ENCODE data around the gene PARP9. TPM values are rescaled to one million over a fixed set of nuclear protein-coding genes. Genes with fewer than 3 reads are reported as not detected.

Gene PARP9
- total and polyA plus RNA-seq, 2 of the 4 experiments (the other 2 are of a cell fraction): 6.7 to 7.7 TPM

GRCh38 chr3:122502139-122502538, 62.0 kb downstream of the PARP9 start:
- Histone ChIP-seq H3K27me3 (ENCODE audit: control insufficient read depth, insufficient read depth, low read length) (no peaks in the 10 kb centered on the region), H3K9me3 (ENCODE audit: control insufficient read depth, insufficient read depth, low read length) (no peaks in the 10 kb centered on the region), H3K36me3 (ENCODE audit: control insufficient read depth, insufficient read depth, low read length) (no peaks in the 10 kb centered on the region), H3K79me1 (ENCODE audit: low read depth in 1 of 2, low read length in 2 of 2) (peaks cover 15 to 69% of the 10 kb centered on the region in 2 experiments; a peak in 3 of 4 replicates), H4K5ac (ENCODE audit: low read depth, low read length) (no peak overlapping the region), H4K91ac (ENCODE audit: insufficient read depth, low read depth, low read length) (no peak overlapping the region), H3K9me1 (ENCODE audit: insufficient read depth, low read length) (peaks cover 6% of the 10 kb centered on the region; the same call in 1 of the 2 replicates), H3K9ac (ENCODE audit: low read depth, low read length) (no peak overlapping the region), H2AK9ac (replicated peaks; ENCODE audit: low read depth, low read length, poor library complexity) (no peak overlapping the region), H2AK5ac (ENCODE audit: low read depth, low read length) (no peak overlapping the region), H3K27ac (ENCODE audit: insufficient read depth, low read length) (no peak overlapping the region), H3K14ac (replicated peaks; ENCODE audit: low read depth, low read length) (no peak overlapping the region), H3K18ac (ENCODE audit: low read depth, low read length) (no peak overlapping the region), H2BK5ac (ENCODE audit: low read depth, low read length, poor library complexity, severe bottlenecking) (no peak overlapping the region), H2AFZ (replicated peaks; ENCODE audit: low read length, poor library complexity) (no peak overlapping the region), H3K4me1 (ENCODE audit: control insufficient read depth, insufficient read depth, low read length) (peaks cover 5% of the 10 kb centered on the region; the same call in 1 of the 2 replicates), H2BK120ac (ENCODE audit: low read depth, low read length) (no peak overlapping the region), H2BK15ac (ENCODE audit: low read depth, low read length) (no peak overlapping the region), H3K56ac (ENCODE audit: extremely low read depth, insufficient read depth, low read length) (no peak overlapping the region), H4K8ac (ENCODE audit: low read depth in 2 of 2, low read length in 2 of 2) (no peak overlapping the region), H3K4ac (ENCODE audit: low read depth, low read length) (no peak overlapping the region), H3K23ac (ENCODE audit: low read depth, low read length) (no peak overlapping the region), H3K4me2 (ENCODE audit: low read depth, low read length) (no peak overlapping the region), H2BK20ac (ENCODE audit: low read depth, low read length) (no peak overlapping the region), H3K4me3 (ENCODE audit: insufficient read depth, low read depth, low read length) (no peak overlapping the region), H4K20me1 (ENCODE audit: insufficient read depth, low read length) (peaks cover 81% of the 10 kb centered on the region)
- DNase-seq (no peak), ATAC-seq (ENCODE audit: low read depth) (no peak)
- in situ Hi-C loops (cut with MboI; ENCODE audit: low sequenced_read_pairs): no loop called here
- BruUV-seq (replicated peaks): no TSS peak
- ChIA-PET POLR2A (ENCODE audit: unreplicated experiment) (interaction anchor here (0.5 kb wide), 1 partner anchor 10 kb away, joined by 4 read pairs; no protein-coding TSS in a partner anchor), CTCF (no interaction called here)
- no peak for TF ChIP-seq NFE2L2 (IDR thresholded peaks at IDR 0.05; ENCODE audit: low read depth, low read length)
- no peak for TF ChIP-seq CTCF (conservative IDR thresholded peaks at IDR 0.05; ENCODE audit: low read depth, low read length)
- no peak for TF ChIP-seq POLR2A (IDR thresholded peaks at IDR 0.05; ENCODE audit: low read depth, low read length)
- TF ChIP-seq CEBPB (IDR thresholded peaks at IDR 0.05; ENCODE audit: low read depth, low read length): no peak
- no peak for TF ChIP-seq MAZ (IDR thresholded peaks at IDR 0.05; ENCODE audit: borderline replicate concordance, low read depth, low read length)
- no peak for TF ChIP-seq ELK1 (IDR thresholded peaks at IDR 0.05; ENCODE audit: borderline replicate concordance, low read depth, low read length)
- TF ChIP-seq MXI1 (IDR thresholded peaks at IDR 0.05; ENCODE audit: borderline replicate concordance, low read depth, low read length): no peak
- no peak for TF ChIP-seq BHLHE40 (IDR thresholded peaks at IDR 0.05; ENCODE audit: low read depth, low read length)
- TF ChIP-seq RAD21 (IDR thresholded peaks at IDR 0.05; ENCODE audit: low read length): no peak
- no peak for TF ChIP-seq USF2 (IDR thresholded peaks at IDR 0.05; ENCODE audit: low read depth, low read length)
- TF ChIP-seq MAFK (IDR thresholded peaks at IDR 0.05; ENCODE audit: low read depth, low read length): no peak
- TF ChIP-seq CHD1 (IDR thresholded peaks at IDR 0.05; ENCODE audit: low read depth, low read length): no peak
- no peak for TF ChIP-seq RCOR1 (IDR thresholded peaks at IDR 0.05; ENCODE audit: insufficient replicate concordance, low read length)
- no peak for TF ChIP-seq RFX5 (IDR thresholded peaks at IDR 0.05; ENCODE audit: low read depth, low read length)
- TF ChIP-seq FOS (IDR thresholded peaks at IDR 0.05; ENCODE audit: low read depth, low read length): no peak
- no peak for TF ChIP-seq SMC3 (IDR thresholded peaks at IDR 0.05; ENCODE audit: low read depth, low read length)
- intact Hi-C loops (cut with micrococcal nuclease): no loop called here
- no CpG with 5 or more reads among the region's 2 CpGs for WGBS, 2 experiments (ENCODE audit: extremely low coverage in 2 of 2, insufficient read length in 1 of 2)
- dilution Hi-C loops (cut with HindIII; ENCODE audit: low sequenced_read_pairs, unreplicated experiment): no loop called here

All from IMR-90 (cell line).